SU-DHL-6 (cell line): ENCODE results near the gene NRG3.

Experiments used
- H2AFZ ChIP-seq: fragments of 200-600 bp; sonication (generic); 2 replicates; pipeline ENCODE4 v1.6.1; 2014; ENCODE audit warnings: low read depth, mild to moderate bottlenecking, moderate library complexity, mixed read lengths, antibody characterized with exemption, low read length; ENCODE audit not compliant: severe bottlenecking
- H3F3A ChIP-seq: fragments of 200-600 bp; shearing (Covaris generic); 2 replicates; pipeline ENCODE4 v1.6.0; 2016; ENCODE audit warnings: antibody characterized with exemption, mild to moderate bottlenecking; ENCODE audit not compliant: insufficient read depth
- H3K27ac ChIP-seq: fragments of 200-600 bp; sonication (generic); 2 replicates; pipeline ENCODE4 v1.5.1; 2016; ENCODE audit warnings: low read depth, mild to moderate bottlenecking, low read length, moderate library complexity, mixed read lengths
- H3K27me3 ChIP-seq: fragments of 200-600 bp; sonication (generic), shearing (Covaris generic); 2 replicates; pipeline ENCODE4 v1.6.0; 2014; ENCODE audit warnings: mild to moderate bottlenecking, low read length
- H3K36me3 ChIP-seq: fragments of 200-600 bp; sonication (generic); 2 replicates; pipeline ENCODE4 v1.6.1; 2014; ENCODE audit warnings: mild to moderate bottlenecking, low read length, mixed read lengths
- H3K4me2 ChIP-seq: fragments of 300-600, 200-600 bp; shearing (Covaris generic), sonication (generic); 2 replicates; pipeline ENCODE4 v1.6.0; 2014; ENCODE audit warnings: low read length, low read depth, mild to moderate bottlenecking; ENCODE audit not compliant: poor library complexity, severe bottlenecking
- H3K4me3 ChIP-seq: fragments of 200-600 bp; sonication (generic); 2 replicates; pipeline ENCODE4 v1.5.1; 2014; ENCODE audit warnings: antibody characterized with exemption, low read length, mild to moderate bottlenecking, mixed read lengths; ENCODE audit not compliant: insufficient read depth, poor library complexity, severe bottlenecking
- H3K79me2 ChIP-seq: fragments of 200-600 bp; sonication (generic); 2 replicates; pipeline ENCODE4 v1.6.1; 2014; ENCODE audit warnings: mild to moderate bottlenecking, low read length, moderate library complexity; ENCODE audit not compliant: insufficient read depth
- H3K9ac ChIP-seq: fragments of 200-600 bp; sonication (generic); 2 replicates; pipeline ENCODE4 v1.7.0; 2014; ENCODE audit warnings: mild to moderate bottlenecking, low read length
- H3K9me2 ChIP-seq: fragments of 200-600 bp; sonication (generic); replicated peaks from 2 replicates; pipeline ENCODE4 v1.6.1; 2014; ENCODE audit warnings: low read length; ENCODE audit not compliant: insufficient read depth
- H3K9me3 ChIP-seq: fragments of 200-600 bp; sonication (generic); 2 replicates; pipeline ENCODE4 v1.6.1; 2014; ENCODE audit warnings: low read length, mixed read lengths; ENCODE audit not compliant: insufficient read depth
- H4K20me1 ChIP-seq: fragments of 200-600 bp; sonication (generic); 2 replicates; pipeline ENCODE4 v1.6.1; 2014; ENCODE audit warnings: low read depth, mild to moderate bottlenecking, antibody characterized with exemption, low read length, moderate library complexity, mixed read lengths
- EZH2phosphoT487 ChIP-seq: fragments of 200-600 bp; sonication (generic), shearing (Covaris generic); conservative IDR thresholded peaks from 2 replicates; pipeline ENCODE4 v1.6.1; 2018; ENCODE audit warnings: mild to moderate bottlenecking, antibody characterized with exemption, low read length, moderate library complexity, mixed read lengths
- TF ChIP-seq, protein P1 (sequence below): fragments of 200-600 bp; sonication (generic); IDR thresholded peaks from one replicate; pipeline ENCODE4 v1.5.1; 2017; ENCODE audit warnings: antibody characterized with exemption, mild to moderate bottlenecking, low read length, moderate library complexity; ENCODE audit not compliant: insufficient read depth, poor library complexity, severe bottlenecking

Gene NRG3

DNA sequence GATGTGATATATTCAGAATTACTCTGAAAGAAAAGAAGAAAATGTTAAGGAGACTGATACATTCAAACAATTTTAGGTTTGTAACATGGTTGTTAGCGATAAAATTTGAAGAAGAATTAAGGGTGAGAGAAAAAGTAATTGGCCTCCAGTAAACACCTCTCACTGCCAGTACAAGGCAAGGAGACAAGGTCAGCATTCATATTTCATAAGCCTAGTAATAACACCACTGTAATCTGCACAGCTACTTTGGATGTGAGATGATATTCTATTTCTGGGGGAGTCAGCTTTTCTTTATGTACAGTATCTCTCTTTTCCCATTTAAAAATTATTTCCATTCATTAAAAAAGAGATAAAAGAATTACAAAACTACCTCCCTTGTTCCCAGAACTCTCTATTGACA is 621.1 kb downstream of the NRG3 start:
- H3K9ac ChIP-seq, result no peak overlapping the region
- no peak overlapping the region for H2AFZ ChIP-seq
- no peaks in the 10 kb centered on the region for H3K79me2 ChIP-seq
- H3K9me2 ChIP-seq, result no peaks in the 10 kb centered on the region
- H3K27me3 ChIP-seq, result no peaks in the 10 kb centered on the region
- H3K4me2 ChIP-seq, result no peak overlapping the region
- H3K36me3 ChIP-seq, result no peaks in the 10 kb centered on the region
- no peaks in the 10 kb centered on the region for H3F3A ChIP-seq
- no peak overlapping the region for H3K27ac ChIP-seq
- no peak overlapping the region for H3K4me3 ChIP-seq
- TF ChIP-seq EZH2phosphoT487, result no peak
- TF ChIP-seq, protein P1, sequence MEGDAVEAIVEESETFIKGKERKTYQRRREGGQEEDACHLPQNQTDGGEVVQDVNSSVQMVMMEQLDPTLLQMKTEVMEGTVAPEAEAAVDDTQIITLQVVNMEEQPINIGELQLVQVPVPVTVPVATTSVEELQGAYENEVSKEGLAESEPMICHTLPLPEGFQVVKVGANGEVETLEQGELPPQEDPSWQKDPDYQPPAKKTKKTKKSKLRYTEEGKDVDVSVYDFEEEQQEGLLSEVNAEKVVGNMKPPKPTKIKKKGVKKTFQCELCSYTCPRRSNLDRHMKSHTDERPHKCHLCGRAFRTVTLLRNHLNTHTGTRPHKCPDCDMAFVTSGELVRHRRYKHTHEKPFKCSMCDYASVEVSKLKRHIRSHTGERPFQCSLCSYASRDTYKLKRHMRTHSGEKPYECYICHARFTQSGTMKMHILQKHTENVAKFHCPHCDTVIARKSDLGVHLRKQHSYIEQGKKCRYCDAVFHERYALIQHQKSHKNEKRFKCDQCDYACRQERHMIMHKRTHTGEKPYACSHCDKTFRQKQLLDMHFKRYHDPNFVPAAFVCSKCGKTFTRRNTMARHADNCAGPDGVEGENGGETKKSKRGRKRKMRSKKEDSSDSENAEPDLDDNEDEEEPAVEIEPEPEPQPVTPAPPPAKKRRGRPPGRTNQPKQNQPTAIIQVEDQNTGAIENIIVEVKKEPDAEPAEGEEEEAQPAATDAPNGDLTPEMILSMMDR, result no peak
- H3K9me3 ChIP-seq, result no peaks in the 10 kb centered on the region
- no peaks in the 10 kb centered on the region for H4K20me1 ChIP-seq

DNA sequence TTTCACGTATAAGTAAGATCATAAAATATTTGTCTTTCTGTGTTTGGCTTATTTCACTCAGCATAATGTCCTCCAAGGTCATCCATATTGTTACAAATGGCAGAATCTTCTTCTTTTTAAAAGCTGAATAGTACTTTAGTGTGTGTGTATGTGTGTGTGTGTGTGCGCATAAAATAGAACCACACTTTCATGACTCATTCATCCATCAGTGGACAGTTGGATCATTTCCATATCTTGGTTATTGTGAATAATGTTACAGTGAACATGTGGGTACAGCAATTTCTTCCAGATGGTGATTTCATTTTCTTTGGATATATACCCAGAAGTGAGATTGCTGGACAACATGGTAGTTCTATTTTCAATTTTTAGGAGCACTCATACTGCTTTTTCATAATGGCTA is 622.4 kb downstream of the NRG3 start:
- Histone ChIP-seq H3K27me3 (no peaks in the 10 kb centered on the region), H3K79me2 (no peaks in the 10 kb centered on the region), H4K20me1 (no peaks in the 10 kb centered on the region), H3K4me3 (no peak overlapping the region), H3K9me2 (no peaks in the 10 kb centered on the region), H3K27ac (no peak overlapping the region), H3K4me2 (no peak overlapping the region), H3K36me3 (no peaks in the 10 kb centered on the region), H3K9ac (no peak overlapping the region), H2AFZ (no peak overlapping the region), H3F3A (no peaks in the 10 kb centered on the region), H3K9me3 (no peaks in the 10 kb centered on the region)
- TF ChIP-seq, protein P1, result no peak
- no peak for TF ChIP-seq EZH2phosphoT487

DNA sequence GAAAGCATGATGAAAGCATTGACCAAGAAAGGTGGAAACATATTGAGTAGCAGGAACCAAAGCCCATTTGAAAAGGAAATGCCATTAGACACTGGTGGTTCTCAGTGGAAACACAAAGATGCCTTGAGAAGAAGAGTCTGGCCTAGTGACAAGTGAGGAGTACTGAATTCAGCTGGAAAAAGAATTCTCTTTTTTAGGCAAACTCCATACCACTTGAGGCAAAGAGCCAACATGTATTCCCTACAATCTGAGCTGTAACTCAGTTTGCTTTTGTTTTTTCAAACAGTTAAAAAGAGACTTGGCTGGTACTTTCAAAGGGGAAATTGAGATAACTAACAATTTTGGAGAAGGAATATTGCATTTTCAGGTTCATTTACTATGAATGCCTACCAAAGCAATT is 624.0 kb downstream of the NRG3 start:
- Histone ChIP-seq H3K79me2 (no peaks in the 10 kb centered on the region), H4K20me1 (no peaks in the 10 kb centered on the region), H3K9ac (no peak overlapping the region), H3K4me2 (no peak overlapping the region), H3K27ac (no peak overlapping the region), H3K36me3 (no peaks in the 10 kb centered on the region), H3K9me2 (no peaks in the 10 kb centered on the region), H3K27me3 (no peaks in the 10 kb centered on the region), H2AFZ (no peak overlapping the region), H3K4me3 (no peak overlapping the region), H3F3A (no peaks in the 10 kb centered on the region), H3K9me3 (no peaks in the 10 kb centered on the region)
- TF ChIP-seq, protein P1, result no peak
- no peak for TF ChIP-seq EZH2phosphoT487

DNA sequence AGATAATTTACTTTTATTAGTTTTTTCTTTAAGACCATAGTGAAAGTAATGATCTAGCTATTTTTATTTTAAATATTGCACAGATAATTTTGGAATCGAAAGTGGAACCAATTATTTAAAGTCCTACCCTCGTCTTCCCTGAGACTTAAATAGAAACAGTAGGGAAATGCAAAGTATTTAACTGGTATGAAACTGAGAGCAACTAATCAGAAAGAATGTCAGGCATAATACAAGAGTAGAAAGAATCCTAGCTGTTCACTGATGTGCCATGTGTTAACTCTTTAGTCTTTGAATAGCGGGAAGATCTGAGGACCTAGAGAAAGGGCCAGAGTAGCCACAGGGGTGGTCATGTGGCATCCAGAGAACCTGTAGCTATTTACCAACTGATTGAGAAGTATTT is 630.0 kb downstream of the NRG3 start:
- Histone ChIP-seq H3K4me2 (no peak overlapping the region), H2AFZ (no peak overlapping the region), H3K79me2 (no peaks in the 10 kb centered on the region)

More for the DNA sequence above, 630.0 kb downstream of the NRG3 start:
- TF ChIP-seq EZH2phosphoT487, result no peak
- TF ChIP-seq, protein P1, result no peak
- H3K4me3 ChIP-seq, result no peak overlapping the region
- H3K9me3 ChIP-seq, result no peaks in the 10 kb centered on the region
- no peaks in the 10 kb centered on the region for H4K20me1 ChIP-seq
- H3F3A ChIP-seq, result no peaks in the 10 kb centered on the region
- no peaks in the 10 kb centered on the region for H3K27me3 ChIP-seq
- no peak overlapping the region for H3K9ac ChIP-seq
- no peak overlapping the region for H3K27ac ChIP-seq
- no peaks in the 10 kb centered on the region for H3K36me3 ChIP-seq
- H3K9me2 ChIP-seq, result no peaks in the 10 kb centered on the region
